Activated CD4-positive, alpha-beta T cell treated with anti-CD3 and anti-CD28 coated beads, Interleukin-2, Interleukin-6, amounts not matched to agents 100 ng/mL and 50 ng/mL, durations not matched to agents 16 hours and 8 hours (primary cell): ENCODE measurements around the gene RHOD.
A peak's percentile ranks its signal among the peaks of the same experiment; 100 is the strongest.

Source experiments
- DNase-seq: peaks from one replicate; pipeline ENCODE4 v3.0.0-alpha.2; 2020

Gene RHOD

GRCh38 chr11:67117672-67118180, 61.1 kb downstream of the RHOD start:
- peak; percentile 47 for DNase-seq

GRCh38 chr11:67118181-67118766, 61.6 kb downstream of the RHOD start:
- DNase-seq, result peak; percentile 54

GRCh38 chr11:67118801-67119584, 62.3 kb downstream of the RHOD start, which contains the start of gene KDM2A:
Gene KDM2A, plus strand, starts transcription at chr11:67119263. Its CDS starts 2,054 bp downstream, at chr11:67121317.
- peak; percentile 99 for DNase-seq

GRCh38 chr11:67119585-67120391, 63.1 kb downstream of the RHOD start:
- peak; percentile 44 for DNase-seq

GRCh38 chr11:67120456-67120855, 63.8 kb downstream of the RHOD start:
- DNase-seq, result no peak

- DNase-seq, result peak; percentile 55
Measured at GRCh38 chr11:67120881-67121710, 64.4 kb downstream of the RHOD start.
